ENCODE measurements around the gene FRG2.
"Not testable (repeated sequence)": the region's sequence is repeated elsewhere in the genome, so short reads cannot be mapped to it uniquely, and the experiment has no call there.

- not testable (repeated sequence) for TF ChIP-seq CTCF, POLR2A (IDR thresholded peaks at IDR 0.05)
These were observed 41.3 kb upstream of the FRG2 start for GRCh38 chr4:190068351-190068750.

Data from tibial nerve (tissue), 3 donors.